CD4-positive, alpha-beta T cell (primary cell): ENCODE results near the gene SUPT20H. TPM values are rescaled to one million over a fixed set of nuclear protein-coding genes. Genes with fewer than 3 reads are reported as not detected.

Source experiments
- ATAC-seq: fragments of 200-7000 bp; cut with Tn5 transposase; one replicate; pipeline ENCODE4 v1.10.0; 2022; ENCODE audit warnings: mild to moderate bottlenecking; ENCODE audit not compliant: poor library complexity
- CTCF ChIA-PET: fragments of 350-600 bp; sonication (Branson Sonifier 250); formaldehyde crosslinking; loops from one replicate; lab custom pipeline; 2021; ENCODE audit warnings: antibody characterized with exemption, inconsistent platforms; lab: Charles Lee
- POLR2A ChIA-PET: fragments of 350-600 bp; sonication (Branson Sonifier 250); formaldehyde crosslinking; loops from one replicate; lab custom pipeline; 2021; ENCODE audit warnings: antibody characterized with exemption, inconsistent platforms; lab: Charles Lee
- DNase-seq, 14 experiments: peaks; one replicate each; pipeline ENCODE4 v3.0.0-alpha.2; 2013 to 2020; ENCODE audit warnings: mixed read lengths in 2 of 14
- H3K27ac ChIP-seq, 2 donors: one replicate each; pipeline versions ENCODE4 v1.5.1 to v1.7.0; 2013; ENCODE audit warnings: low read length in 2 of 2, low read depth in 1 of 2, mild to moderate bottlenecking in 1 of 2
- H3K27me3 ChIP-seq, 2 experiments: 1 replicate in 1 of 2; 2 replicates in 1 of 2; pipeline versions ENCODE4 v1.6.1 to v1.7.0; 2013; ENCODE audit warnings: low read length in 2 of 2, control low read depth in 1 of 2, mild to moderate bottlenecking in 1 of 2, moderate library complexity in 1 of 2; ENCODE audit not compliant: insufficient read depth in 2 of 2, control insufficient read depth in 1 of 2
- H3K36me3 ChIP-seq: one replicate; pipeline ENCODE4 v1.6.1; 2013; ENCODE audit warnings: low read length, control low read depth; ENCODE audit not compliant: insufficient read depth
- H3K4me1 ChIP-seq: one replicate; pipeline ENCODE4 v1.6.1; 2013; ENCODE audit warnings: low read length, control low read depth; ENCODE audit not compliant: insufficient read depth
- H3K4me3 ChIP-seq: one replicate; pipeline ENCODE4 v1.5.1; 2013; ENCODE audit warnings: mild to moderate bottlenecking, low read length, moderate library complexity
- H3K9me3 ChIP-seq, 2 experiments: 1 replicate in 1 of 2; 2 replicates in 1 of 2; pipeline versions ENCODE4 v1.6.1 to v1.7.0; 2013; ENCODE audit warnings: low read length in 2 of 2, mild to moderate bottlenecking in 2 of 2, control low read depth in 1 of 2, moderate library complexity in 1 of 2; ENCODE audit not compliant: control insufficient read depth in 1 of 2, insufficient read depth in 1 of 2
- H3K27ac Mint-ChIP-seq: one replicate; pipeline ENCODE4 v1.8.0; 2020; ENCODE audit warnings: mixed read lengths
- H3K27me3 Mint-ChIP-seq: one replicate; pipeline ENCODE4 v1.8.0; 2021; ENCODE audit warnings: mixed read lengths
- H3K36me3 Mint-ChIP-seq: one replicate; pipeline ENCODE4 v1.8.0; 2021; ENCODE audit warnings: low read depth, mixed read lengths
- H3K4me1 Mint-ChIP-seq: one replicate; pipeline ENCODE4 v1.8.0; 2021; ENCODE audit warnings: low read depth, mixed read lengths
- H3K4me3 Mint-ChIP-seq: one replicate; pipeline ENCODE4 v1.8.0; 2020; ENCODE audit warnings: mild to moderate bottlenecking, mixed read lengths
- H3K9me3 Mint-ChIP-seq: one replicate; pipeline ENCODE4 v1.8.0; 2020; ENCODE audit warnings: mixed read lengths
- intact Hi-C, 2 experiments: fragments of 100-400 bp; cut with DNase I in 1 of 2; cut with micrococcal nuclease in 1 of 2; formaldehyde crosslinking; loops; one replicate each; pipeline versions ENCODE4 v1.15.1 to v1.9.0; 2023 to 2025; cut with DNase I, micrococcal nuclease
- total RNA-seq, 174 experiments: library from RNA in 2 of 174; stranded (reverse) in 2 of 174; gene quantifications; one replicate each; pipeline ENCODE4 v1.2.3 and lab custom pipeline; 2021 to 2026
- TF ChIP-seq, protein P1 (sequence below): fragments of 200-600 bp; IDR thresholded peaks from one replicate; pipeline ENCODE4 v1.8.0; 2022; ENCODE audit warnings: antibody characterized with exemption, mild to moderate bottlenecking

The SUPT20H gene
- total RNA-seq, 2 experiments from 2014 or later: 61.7 to 63.1 TPM

DNA sequence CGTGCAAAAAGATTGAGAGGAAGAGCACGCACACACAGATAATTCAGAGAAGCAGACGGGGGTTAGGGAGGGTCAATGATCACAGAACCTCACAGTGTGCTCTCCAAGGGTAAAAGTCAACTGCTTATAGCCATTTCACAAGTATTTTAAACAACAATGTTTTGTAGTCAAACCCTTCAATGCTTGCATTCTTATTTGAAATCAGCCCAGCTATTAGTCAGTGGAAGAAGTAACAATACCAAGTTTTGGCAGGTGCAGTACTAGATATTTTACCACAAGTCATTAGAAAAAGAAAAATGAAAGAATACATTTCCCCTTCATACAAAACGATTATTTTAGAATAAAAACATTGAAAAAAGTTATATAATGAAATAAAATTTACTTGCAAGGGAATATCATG lies 43.4 kb upstream of the SUPT20H start:
- H3K27ac Mint-ChIP-seq: no peak overlapping the region
- intact Hi-C loops: no loop called here
- peaks cover 0 to 7% of the 10 kb centered on the region in 2 experiments for H3K27me3 ChIP-seq
- H3K9me3 Mint-ChIP-seq: no peaks in the 10 kb centered on the region
- no peak overlapping the region for H3K4me3 ChIP-seq
- no peak overlapping the region for H3K27ac ChIP-seq
- POLR2A ChIA-PET: no interaction called here
- no peak for ATAC-seq
- peaks cover 0 to 6% of the 10 kb centered on the region in 2 experiments for H3K9me3 ChIP-seq
- no peak overlapping the region for H3K4me3 Mint-ChIP-seq
- H3K36me3 ChIP-seq: no peaks in the 10 kb centered on the region
- no peaks in the 10 kb centered on the region for H3K4me1 Mint-ChIP-seq
- H3K27me3 Mint-ChIP-seq: peaks cover 44% of the 10 kb centered on the region
- H3K4me1 ChIP-seq: no peaks in the 10 kb centered on the region
- CTCF ChIA-PET: no interaction called here
- H3K36me3 Mint-ChIP-seq: no peaks in the 10 kb centered on the region
- TF ChIP-seq, protein P1, sequence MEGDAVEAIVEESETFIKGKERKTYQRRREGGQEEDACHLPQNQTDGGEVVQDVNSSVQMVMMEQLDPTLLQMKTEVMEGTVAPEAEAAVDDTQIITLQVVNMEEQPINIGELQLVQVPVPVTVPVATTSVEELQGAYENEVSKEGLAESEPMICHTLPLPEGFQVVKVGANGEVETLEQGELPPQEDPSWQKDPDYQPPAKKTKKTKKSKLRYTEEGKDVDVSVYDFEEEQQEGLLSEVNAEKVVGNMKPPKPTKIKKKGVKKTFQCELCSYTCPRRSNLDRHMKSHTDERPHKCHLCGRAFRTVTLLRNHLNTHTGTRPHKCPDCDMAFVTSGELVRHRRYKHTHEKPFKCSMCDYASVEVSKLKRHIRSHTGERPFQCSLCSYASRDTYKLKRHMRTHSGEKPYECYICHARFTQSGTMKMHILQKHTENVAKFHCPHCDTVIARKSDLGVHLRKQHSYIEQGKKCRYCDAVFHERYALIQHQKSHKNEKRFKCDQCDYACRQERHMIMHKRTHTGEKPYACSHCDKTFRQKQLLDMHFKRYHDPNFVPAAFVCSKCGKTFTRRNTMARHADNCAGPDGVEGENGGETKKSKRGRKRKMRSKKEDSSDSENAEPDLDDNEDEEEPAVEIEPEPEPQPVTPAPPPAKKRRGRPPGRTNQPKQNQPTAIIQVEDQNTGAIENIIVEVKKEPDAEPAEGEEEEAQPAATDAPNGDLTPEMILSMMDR: no peak
- no peak for DNase-seq

DNA sequence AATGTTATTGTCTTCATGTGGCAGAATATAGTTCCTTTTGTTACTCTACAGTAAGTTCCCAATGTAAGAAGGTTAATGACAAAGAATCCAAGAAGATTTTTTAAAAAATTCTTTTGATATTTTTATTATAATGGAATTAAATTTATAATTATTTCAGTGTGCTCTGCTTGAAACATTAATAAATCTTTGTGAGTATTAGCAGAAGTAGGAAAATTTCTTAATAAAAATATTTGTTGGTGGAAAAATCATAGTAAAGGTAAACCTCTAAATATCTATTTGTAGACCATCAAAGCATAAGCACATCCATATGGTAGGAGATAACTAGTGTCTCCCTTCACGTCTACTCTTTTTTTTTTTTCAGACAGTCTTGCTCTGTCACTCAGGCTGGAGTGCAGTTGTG lies 41.7 kb upstream of the SUPT20H start:
- CTCF ChIA-PET: no interaction called here
- intact Hi-C loops: no loop called here
- TF ChIP-seq, protein P1: no peak
- peaks cover 35% of the 10 kb centered on the region for H3K27me3 Mint-ChIP-seq
- POLR2A ChIA-PET: no interaction called here
- Histone ChIP-seq H3K27ac (no peak overlapping the region), H3K4me3 (no peak overlapping the region), H3K27me3 (peaks cover 0 to 7% of the 10 kb centered on the region in 2 experiments), H3K4me1 (no peaks in the 10 kb centered on the region), H3K36me3 (no peaks in the 10 kb centered on the region), H3K9me3 (peaks cover 0 to 6% of the 10 kb centered on the region in 2 experiments)
- no peak for DNase-seq
- no peak overlapping the region for H3K27ac Mint-ChIP-seq
- H3K9me3 Mint-ChIP-seq: no peaks in the 10 kb centered on the region
- ATAC-seq: no peak
- no peak overlapping the region for H3K4me3 Mint-ChIP-seq
- no peaks in the 10 kb centered on the region for H3K36me3 Mint-ChIP-seq
- no peaks in the 10 kb centered on the region for H3K4me1 Mint-ChIP-seq

DNA sequence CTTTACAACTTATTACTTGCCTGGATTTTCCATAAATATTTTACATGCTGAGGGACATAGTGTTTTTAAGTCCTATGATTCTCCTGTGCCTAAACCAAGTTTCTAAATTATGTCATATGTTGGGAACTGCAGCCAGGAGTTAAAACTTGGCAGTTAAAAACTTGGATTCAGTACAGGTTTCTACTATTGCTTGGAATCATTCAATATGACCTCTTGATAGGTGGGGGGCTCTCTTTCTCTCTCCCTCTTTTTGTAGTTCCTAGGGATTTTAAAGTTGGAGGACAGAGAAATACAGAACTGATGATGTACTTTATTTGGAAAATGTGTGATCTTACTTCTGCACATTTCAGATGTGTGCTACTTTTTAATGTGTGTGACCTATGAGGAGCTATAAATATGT lies 41.2 kb upstream of the SUPT20H start:
- H3K27ac ChIP-seq: no peak overlapping the region
- no peaks in the 10 kb centered on the region for H3K36me3 ChIP-seq
- Mint-ChIP-seq H3K4me3 (no peak overlapping the region), H3K36me3 (no peaks in the 10 kb centered on the region), H3K27me3 (peaks cover 30% of the 10 kb centered on the region), H3K27ac (no peak overlapping the region), H3K4me1 (no peaks in the 10 kb centered on the region), H3K9me3 (no peaks in the 10 kb centered on the region)
- no peak overlapping the region for H3K4me3 ChIP-seq
- peaks cover 0 to 6% of the 10 kb centered on the region in 2 experiments for H3K9me3 ChIP-seq
- ChIA-PET POLR2A (no interaction called here), CTCF (no interaction called here)
- intact Hi-C loops: no loop called here
- no peaks in the 10 kb centered on the region for H3K4me1 ChIP-seq
- peaks cover 0 to 4% of the 10 kb centered on the region in 2 experiments for H3K27me3 ChIP-seq
- no peak for DNase-seq
- TF ChIP-seq, protein P1: no peak
- no peak for ATAC-seq
